Measurements from ENCODE around the gene EDA. TPM values are rescaled to one million over a fixed set of nuclear protein-coding genes. Genes with fewer than 3 reads are reported as not detected.

Gene EDA
- total and polyA plus RNA-seq, 10 of the 15 experiments (the other 5 are each of a cell fraction or from before 2014, with no cell fraction given): 0.06 TPM; not detected in 9

DNA sequence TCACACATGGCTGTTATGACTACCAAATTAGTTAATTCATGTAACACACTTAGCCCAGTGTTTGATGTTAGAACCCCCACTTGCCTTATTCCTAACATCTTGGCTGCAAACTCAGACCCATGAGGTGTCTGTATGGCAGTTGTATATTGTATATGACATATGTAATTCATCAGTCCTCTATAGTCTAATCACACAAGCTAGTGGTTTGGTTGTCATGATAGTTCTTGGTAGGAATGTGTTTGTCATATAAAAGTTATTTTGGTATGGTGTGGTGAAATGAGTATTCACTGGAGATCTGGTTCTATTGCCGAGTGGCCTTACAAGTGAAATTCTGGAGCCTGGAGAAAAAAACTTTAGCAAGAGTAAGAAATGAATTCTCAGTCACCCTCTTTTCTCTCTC, 284.6 kb downstream of the EDA start:
- in situ Hi-C loops (cut with MboI) (no loop called here), intact Hi-C loops (cut with micrococcal nuclease; ENCODE audit: unreplicated experiment) (no loop called here)
- DNase-seq (ENCODE audit: low read depth, low spot score) (no peak), FAIRE-seq (no peak), ATAC-seq (no peak)
- WGBS (ENCODE audit: insufficient coverage, insufficient replicate concordance, low lambda C conversion rate, missing lambda C conversion rate): 45% methylated on average over 1 of the region's 1 CpG
- CTCF ChIA-PET: no interaction called here
- TF ChIP-seq RAD51 (IDR thresholded peaks at IDR 0.05): no peak
- no peaks in the 10 kb centered on the region for H3K9me3 ChIP-seq (replicated peaks; ENCODE audit: control insufficient read depth, insufficient read depth, low read length)
- RAD21 ChIA-PET (ENCODE audit: unreplicated experiment): no interaction called here
- no peaks in the 10 kb centered on the region for H3K27me3 ChIP-seq (replicated peaks in 1 of 2; ENCODE audit: control insufficient read depth in 2 of 2, insufficient read depth in 2 of 2, low read length in 1 of 2)
- H3K27ac ChIP-seq (ENCODE audit: control insufficient read depth, insufficient read depth): no peak overlapping the region
- no peaks in the 10 kb centered on the region for H3K79me2 ChIP-seq (ENCODE audit: control insufficient read depth, insufficient read depth, low read length)
- no peaks in the 10 kb centered on the region for H3K36me3 ChIP-seq (ENCODE audit: control insufficient read depth in 2 of 2, insufficient read depth in 2 of 2, low read length in 1 of 2)
- no peak overlapping the region for H3K4me2 ChIP-seq (ENCODE audit: control insufficient read depth, insufficient read depth)
- SMC1A ChIA-PET (ENCODE audit: uncharacterized antibody, unreplicated experiment): no interaction called here
- no peak overlapping the region for H3K4me3 ChIP-seq
- no TSS peak for BruUV-seq (replicated peaks)
- POLR2A ChIA-PET: no interaction called here
- no peaks in the 10 kb centered on the region for H4K20me1 ChIP-seq (ENCODE audit: control insufficient read depth, insufficient read depth)
- no peak overlapping the region for H3K9ac ChIP-seq (ENCODE audit: control insufficient read depth, insufficient read depth, low read length)
- no peaks in the 10 kb centered on the region for H3K4me1 ChIP-seq (ENCODE audit: control insufficient read depth, insufficient read depth, low read length)
- no peak overlapping the region for H2AFZ ChIP-seq (ENCODE audit: control insufficient read depth, low read depth, low read length)

DNA sequence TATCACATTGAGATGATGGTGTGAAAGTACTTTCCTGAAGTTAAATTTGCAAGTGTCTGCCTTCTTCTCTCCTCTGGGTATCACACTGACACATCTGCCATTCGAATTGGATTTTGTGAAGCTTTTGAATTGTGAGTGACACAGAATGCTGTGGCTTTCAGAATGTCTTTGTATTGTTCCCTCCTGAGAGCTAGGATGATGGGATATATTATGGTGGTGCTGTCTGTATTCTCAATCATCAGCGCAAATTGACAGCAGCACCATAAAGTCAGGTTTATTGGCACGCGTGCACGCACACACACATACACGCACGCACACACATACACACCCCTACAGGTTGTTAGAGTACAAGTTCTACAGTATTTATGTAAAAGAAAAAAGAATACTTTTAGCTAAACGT, 290.5 kb downstream of the EDA start:
- SMC1A ChIA-PET (ENCODE audit: uncharacterized antibody, unreplicated experiment): no interaction called here
- WGBS (ENCODE audit: insufficient coverage, insufficient replicate concordance, low lambda C conversion rate, missing lambda C conversion rate): 62% methylated on average over 8 of the region's 8 CpGs
- in situ Hi-C loops (cut with MboI) (no loop called here), intact Hi-C loops (cut with micrococcal nuclease; ENCODE audit: unreplicated experiment) (no loop called here)
- Histone ChIP-seq H3K27me3 (replicated peaks in 1 of 2; ENCODE audit: control insufficient read depth in 2 of 2, insufficient read depth in 2 of 2, low read length in 1 of 2) (no peaks in the 10 kb centered on the region), H3K4me2 (ENCODE audit: control insufficient read depth, insufficient read depth) (no peak overlapping the region), H3K9me3 (replicated peaks; ENCODE audit: control insufficient read depth, insufficient read depth, low read length) (no peaks in the 10 kb centered on the region), H4K20me1 (ENCODE audit: control insufficient read depth, insufficient read depth) (no peaks in the 10 kb centered on the region), H2AFZ (ENCODE audit: control insufficient read depth, low read depth, low read length) (no peak overlapping the region), H3K79me2 (ENCODE audit: control insufficient read depth, insufficient read depth, low read length) (no peaks in the 10 kb centered on the region), H3K9ac (ENCODE audit: control insufficient read depth, insufficient read depth, low read length) (no peak overlapping the region), H3K4me1 (ENCODE audit: control insufficient read depth, insufficient read depth, low read length) (no peaks in the 10 kb centered on the region), H3K4me3 (no peak overlapping the region), H3K36me3 (ENCODE audit: control insufficient read depth in 2 of 2, insufficient read depth in 2 of 2, low read length in 1 of 2) (no peaks in the 10 kb centered on the region), H3K27ac (ENCODE audit: control insufficient read depth, insufficient read depth) (no peak overlapping the region)
- FAIRE-seq (no peak), DNase-seq (ENCODE audit: low read depth, low spot score) (no peak), ATAC-seq (no peak)
- CTCF ChIA-PET: no interaction called here
- no TSS peak for BruUV-seq (replicated peaks)
- POLR2A ChIA-PET: no interaction called here
- RAD21 ChIA-PET (ENCODE audit: unreplicated experiment): no interaction called here
- TF ChIP-seq SIX5 (IDR thresholded peaks at IDR 0.05; ENCODE audit: low read depth, low read length, severe bottlenecking) (no peak), SPI1 (IDR thresholded peaks at IDR 0.05; ENCODE audit: borderline replicate concordance, insufficient read depth, low read depth, low read length) (no peak), HDGF (IDR thresholded peaks at IDR 0.05) (no peak), CREM (IDR thresholded peaks at IDR 0.05; ENCODE audit: low read depth) (no peak), NBN (IDR thresholded peaks at IDR 0.05) (no peak), MTA3 (IDR thresholded peaks at IDR 0.05; ENCODE audit: borderline replicate concordance, low read length) (no peak), RELA (IDR thresholded peaks at IDR 0.05; ENCODE audit: borderline replicate concordance, partially characterized antibody) (no peak), BACH1 (IDR thresholded peaks at IDR 0.05; ENCODE audit: borderline replicate concordance) (no peak)
- TF ChIP-seq, protein P1, sequence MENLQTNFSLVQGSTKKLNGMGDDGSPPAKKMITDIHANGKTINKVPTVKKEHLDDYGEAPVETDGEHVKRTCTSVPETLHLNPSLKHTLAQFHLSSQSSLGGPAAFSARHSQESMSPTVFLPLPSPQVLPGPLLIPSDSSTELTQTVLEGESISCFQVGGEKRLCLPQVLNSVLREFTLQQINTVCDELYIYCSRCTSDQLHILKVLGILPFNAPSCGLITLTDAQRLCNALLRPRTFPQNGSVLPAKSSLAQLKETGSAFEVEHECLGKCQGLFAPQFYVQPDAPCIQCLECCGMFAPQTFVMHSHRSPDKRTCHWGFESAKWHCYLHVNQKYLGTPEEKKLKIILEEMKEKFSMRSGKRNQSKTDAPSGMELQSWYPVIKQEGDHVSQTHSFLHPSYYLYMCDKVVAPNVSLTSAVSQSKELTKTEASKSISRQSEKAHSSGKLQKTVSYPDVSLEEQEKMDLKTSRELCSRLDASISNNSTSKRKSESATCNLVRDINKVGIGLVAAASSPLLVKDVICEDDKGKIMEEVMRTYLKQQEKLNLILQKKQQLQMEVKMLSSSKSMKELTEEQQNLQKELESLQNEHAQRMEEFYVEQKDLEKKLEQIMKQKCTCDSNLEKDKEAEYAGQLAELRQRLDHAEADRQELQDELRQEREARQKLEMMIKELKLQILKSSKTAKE (IDR thresholded peaks at IDR 0.05; ENCODE audit: low read depth, poor library complexity, severe bottlenecking): no peak
- TF ChIP-seq, protein P2, sequence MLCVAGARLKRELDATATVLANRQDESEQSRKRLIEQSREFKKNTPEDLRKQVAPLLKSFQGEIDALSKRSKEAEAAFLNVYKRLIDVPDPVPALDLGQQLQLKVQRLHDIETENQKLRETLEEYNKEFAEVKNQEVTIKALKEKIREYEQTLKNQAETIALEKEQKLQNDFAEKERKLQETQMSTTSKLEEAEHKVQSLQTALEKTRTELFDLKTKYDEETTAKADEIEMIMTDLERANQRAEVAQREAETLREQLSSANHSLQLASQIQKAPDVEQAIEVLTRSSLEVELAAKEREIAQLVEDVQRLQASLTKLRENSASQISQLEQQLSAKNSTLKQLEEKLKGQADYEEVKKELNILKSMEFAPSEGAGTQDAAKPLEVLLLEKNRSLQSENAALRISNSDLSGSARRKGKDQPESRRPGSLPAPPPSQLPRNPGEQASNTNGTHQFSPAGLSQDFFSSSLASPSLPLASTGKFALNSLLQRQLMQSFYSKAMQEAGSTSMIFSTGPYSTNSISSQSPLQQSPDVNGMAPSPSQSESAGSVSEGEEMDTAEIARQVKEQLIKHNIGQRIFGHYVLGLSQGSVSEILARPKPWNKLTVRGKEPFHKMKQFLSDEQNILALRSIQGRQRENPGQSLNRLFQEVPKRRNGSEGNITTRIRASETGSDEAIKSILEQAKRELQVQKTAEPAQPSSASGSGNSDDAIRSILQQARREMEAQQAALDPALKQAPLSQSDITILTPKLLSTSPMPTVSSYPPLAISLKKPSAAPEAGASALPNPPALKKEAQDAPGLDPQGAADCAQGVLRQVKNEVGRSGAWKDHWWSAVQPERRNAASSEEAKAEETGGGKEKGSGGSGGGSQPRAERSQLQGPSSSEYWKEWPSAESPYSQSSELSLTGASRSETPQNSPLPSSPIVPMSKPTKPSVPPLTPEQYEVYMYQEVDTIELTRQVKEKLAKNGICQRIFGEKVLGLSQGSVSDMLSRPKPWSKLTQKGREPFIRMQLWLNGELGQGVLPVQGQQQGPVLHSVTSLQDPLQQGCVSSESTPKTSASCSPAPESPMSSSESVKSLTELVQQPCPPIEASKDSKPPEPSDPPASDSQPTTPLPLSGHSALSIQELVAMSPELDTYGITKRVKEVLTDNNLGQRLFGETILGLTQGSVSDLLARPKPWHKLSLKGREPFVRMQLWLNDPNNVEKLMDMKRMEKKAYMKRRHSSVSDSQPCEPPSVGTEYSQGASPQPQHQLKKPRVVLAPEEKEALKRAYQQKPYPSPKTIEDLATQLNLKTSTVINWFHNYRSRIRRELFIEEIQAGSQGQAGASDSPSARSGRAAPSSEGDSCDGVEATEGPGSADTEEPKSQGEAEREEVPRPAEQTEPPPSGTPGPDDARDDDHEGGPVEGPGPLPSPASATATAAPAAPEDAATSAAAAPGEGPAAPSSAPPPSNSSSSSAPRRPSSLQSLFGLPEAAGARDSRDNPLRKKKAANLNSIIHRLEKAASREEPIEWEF (IDR thresholded peaks at IDR 0.05; ENCODE audit: insufficient replicate concordance, low read depth, low read length): no peak
